Skin of body (tissue), 2 donors: ENCODE data around the gene XPO6. TPM values are rescaled to one million over a fixed set of nuclear protein-coding genes. Genes with fewer than 3 reads are reported as not detected.
"Not testable (repeated sequence)": the region's sequence is repeated elsewhere in the genome, so short reads cannot be mapped to it uniquely, and the experiment has no call there.

Experiments
- DNase-seq: peaks from one replicate; lab custom pipeline; 2025; lab: John Stamatoyannopoulos, UW
- total RNA-seq: library from RNA; depleted of rRNA; stranded (reverse); fragments of >200 nt; gene quantifications from one replicate; pipeline ENCODE4 v1.2.3, GENCODE V29; 2014

XPO6 gene, protein sequence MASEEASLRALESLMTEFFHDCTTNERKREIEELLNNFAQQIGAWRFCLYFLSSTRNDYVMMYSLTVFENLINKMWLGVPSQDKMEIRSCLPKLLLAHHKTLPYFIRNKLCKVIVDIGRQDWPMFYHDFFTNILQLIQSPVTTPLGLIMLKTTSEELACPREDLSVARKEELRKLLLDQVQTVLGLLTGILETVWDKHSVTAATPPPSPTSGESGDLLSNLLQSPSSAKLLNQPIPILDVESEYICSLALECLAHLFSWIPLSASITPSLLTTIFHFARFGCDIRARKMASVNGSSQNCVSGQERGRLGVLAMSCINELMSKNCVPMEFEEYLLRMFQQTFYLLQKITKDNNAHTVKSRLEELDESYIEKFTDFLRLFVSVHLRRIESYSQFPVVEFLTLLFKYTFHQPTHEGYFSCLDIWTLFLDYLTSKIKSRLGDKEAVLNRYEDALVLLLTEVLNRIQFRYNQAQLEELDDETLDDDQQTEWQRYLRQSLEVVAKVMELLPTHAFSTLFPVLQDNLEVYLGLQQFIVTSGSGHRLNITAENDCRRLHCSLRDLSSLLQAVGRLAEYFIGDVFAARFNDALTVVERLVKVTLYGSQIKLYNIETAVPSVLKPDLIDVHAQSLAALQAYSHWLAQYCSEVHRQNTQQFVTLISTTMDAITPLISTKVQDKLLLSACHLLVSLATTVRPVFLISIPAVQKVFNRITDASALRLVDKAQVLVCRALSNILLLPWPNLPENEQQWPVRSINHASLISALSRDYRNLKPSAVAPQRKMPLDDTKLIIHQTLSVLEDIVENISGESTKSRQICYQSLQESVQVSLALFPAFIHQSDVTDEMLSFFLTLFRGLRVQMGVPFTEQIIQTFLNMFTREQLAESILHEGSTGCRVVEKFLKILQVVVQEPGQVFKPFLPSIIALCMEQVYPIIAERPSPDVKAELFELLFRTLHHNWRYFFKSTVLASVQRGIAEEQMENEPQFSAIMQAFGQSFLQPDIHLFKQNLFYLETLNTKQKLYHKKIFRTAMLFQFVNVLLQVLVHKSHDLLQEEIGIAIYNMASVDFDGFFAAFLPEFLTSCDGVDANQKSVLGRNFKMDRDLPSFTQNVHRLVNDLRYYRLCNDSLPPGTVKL
- total RNA-seq: 67.0 TPM

DNA sequence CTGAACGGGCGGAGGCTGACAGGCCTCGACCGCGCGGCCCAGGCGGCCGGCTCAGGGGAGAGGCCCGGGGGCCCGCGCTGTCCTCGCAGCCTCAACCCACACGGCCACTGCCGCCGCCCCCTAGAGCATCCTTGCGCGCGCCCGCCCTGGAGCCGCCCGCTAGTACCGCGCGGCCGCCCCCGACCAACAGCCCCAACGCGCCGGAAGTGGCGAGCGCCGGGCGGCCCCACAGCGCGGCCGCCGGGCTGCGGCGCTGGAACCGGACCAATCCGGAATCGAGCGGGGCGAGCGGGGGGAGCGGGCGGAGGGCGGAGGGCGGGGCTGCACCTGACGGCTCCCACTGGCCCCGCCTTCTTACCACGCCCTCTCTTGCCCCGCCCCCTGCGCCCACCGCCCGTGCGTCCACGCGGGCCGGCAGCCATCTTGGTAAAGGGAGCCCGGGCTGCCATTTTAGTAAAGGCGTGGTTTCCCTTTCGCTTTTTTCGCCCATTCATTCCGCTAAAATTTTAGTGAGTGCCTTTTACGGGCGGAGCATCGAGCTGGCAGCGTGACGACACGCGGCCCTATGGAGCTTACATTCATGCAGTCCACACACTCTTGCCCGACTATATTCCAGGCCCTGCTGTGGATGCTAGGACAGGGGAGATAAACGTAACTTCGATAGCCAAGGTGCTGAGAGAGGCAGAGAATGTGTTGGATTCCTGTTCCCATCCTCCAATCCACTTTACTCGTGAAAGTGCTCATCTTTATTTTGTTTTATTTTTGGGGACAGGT lies at the start of gene XPO6:
TSS of gene XPO6 (minus strand) at position 208 of the 774 bp plus-strand sequence. CDS start 597 bp downstream, outside the sequence.
- DNase-seq: peak; percentile 94

- DNase-seq: no peak
These were observed 48.4 kb upstream of the XPO6 start for GRCh38 chr16:28260193-28260592.

DNA sequence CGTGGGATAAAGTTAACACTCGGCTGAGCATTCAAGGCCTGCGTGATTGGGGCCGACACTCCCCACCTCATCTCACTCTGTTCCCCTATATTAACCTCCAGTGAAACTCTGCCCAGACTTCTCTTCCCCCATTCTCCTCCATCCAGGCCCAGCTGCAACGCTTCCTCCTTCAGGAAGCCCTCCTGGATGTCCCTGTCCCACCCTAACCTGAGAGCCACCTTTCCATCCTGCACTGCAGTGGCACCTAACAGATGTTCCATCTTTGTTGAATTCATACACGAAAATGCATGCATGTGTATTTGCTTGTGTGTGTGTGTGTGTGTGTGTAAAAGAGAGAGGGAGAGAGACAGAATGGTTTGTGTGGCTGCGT lies 48.0 kb upstream of the XPO6 start:
- DNase-seq: no peak

DNA sequence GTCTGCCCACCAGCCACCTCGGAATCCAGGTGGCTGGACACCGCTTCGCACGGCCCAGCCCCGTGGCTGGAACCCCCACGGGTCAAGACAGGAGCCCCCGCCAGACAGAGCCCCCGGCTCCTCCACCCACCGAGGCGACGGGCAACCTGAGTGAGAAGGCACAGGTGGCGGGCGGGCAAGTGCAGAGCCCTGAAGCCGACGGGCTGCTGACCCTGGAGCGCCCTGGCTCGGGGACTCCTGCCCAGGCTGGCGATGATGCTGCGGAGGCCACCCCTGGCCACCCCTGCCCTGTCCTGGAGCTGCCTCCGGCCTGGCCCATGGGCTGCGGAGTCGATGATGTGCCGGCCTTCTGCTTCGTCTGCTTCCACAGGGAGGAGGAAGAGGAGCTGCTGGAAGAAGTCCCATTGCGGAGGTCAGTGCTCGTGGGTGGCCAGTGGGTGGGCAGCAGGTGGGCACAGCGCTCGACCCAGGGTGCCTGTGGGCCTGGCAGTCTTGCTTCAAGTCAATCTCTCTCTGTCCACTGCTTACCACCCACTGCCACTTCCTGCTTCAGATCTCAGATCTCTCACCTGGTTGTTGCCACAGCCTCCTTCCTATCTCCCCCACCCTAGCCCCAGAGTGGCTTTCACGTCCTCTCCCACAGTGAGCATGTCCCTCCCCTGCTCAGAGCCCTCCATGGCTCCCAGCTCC lies 47.5 kb upstream of the XPO6 start:
- DNase-seq: no peak

GRCh38 chr16:28258567-28258966 lies 46.8 kb upstream of the XPO6 start:
- no peak for DNase-seq

GRCh38 chr16:28257256-28257655 lies 45.5 kb upstream of the XPO6 start:
- no peak for DNase-seq

DNA sequence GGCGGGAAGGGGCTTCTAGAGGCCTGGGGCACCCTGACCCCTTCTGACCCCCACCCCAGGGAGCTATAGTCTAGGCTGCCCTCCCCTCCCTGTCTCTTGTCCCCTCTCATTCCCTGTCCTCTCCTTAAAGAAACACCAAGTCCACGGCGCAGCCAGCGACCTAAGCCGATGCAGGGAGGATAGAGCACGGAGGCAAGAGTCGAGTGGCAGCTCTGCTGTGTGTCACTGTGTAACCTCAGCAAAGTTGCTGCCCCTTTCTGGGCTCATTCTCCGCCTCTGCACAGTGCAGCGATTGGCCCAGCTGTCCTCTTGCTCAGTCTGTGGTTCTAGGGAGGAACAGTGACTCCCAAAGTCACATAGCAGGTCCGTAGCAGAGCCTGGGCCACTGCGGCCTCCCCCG lies 44.1 kb upstream of the XPO6 start:
- no peak for DNase-seq

- DNase-seq: no peak
These were observed 42.4 kb upstream of the XPO6 start for GRCh38 chr16:28254158-28254557.

DNA sequence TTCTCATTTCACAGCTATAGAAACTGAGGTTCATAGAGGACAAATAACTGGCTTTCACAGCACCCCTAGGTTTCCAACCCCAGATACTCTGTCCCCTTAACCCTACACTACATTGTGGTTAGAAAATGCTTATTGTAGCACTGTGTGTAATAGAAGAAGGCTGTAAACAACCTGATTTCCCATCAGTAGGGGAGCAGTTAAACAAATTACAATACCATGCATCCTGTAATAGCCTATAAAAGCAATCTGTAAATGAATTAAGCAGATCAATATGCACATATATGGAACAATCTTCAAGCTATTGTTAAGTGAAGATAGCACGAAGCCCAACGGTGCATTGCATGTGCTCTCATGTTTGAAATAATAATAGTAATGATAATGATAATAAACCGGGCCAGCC lies 39.2 kb upstream of the XPO6 start:
- DNase-seq: no peak

- DNase-seq: not testable (repeated sequence)
These were observed 37.7 kb upstream of the XPO6 start for GRCh38 chr16:28249483-28249882.

DNA sequence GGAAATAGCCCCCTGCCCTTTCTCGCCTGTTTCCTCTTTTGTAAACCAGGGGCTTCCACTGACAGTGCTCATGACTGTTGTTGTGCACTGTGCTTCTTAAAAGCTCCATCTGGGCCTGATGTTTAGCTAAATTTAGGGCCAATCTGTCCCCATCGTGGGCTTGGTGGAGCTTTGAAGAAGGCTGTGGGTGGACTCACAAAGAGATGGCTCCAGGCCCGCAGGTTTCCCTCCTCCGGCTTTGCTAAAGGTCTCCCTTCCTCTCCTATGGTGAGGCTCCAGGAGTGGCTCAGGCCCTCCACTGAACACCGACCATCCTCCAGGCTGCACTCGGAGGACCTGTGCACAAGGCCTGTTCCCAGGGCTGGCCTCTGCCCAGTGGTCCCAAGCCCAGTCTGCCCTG lies 30.2 kb upstream of the XPO6 start:
- no peak for DNase-seq

DNA sequence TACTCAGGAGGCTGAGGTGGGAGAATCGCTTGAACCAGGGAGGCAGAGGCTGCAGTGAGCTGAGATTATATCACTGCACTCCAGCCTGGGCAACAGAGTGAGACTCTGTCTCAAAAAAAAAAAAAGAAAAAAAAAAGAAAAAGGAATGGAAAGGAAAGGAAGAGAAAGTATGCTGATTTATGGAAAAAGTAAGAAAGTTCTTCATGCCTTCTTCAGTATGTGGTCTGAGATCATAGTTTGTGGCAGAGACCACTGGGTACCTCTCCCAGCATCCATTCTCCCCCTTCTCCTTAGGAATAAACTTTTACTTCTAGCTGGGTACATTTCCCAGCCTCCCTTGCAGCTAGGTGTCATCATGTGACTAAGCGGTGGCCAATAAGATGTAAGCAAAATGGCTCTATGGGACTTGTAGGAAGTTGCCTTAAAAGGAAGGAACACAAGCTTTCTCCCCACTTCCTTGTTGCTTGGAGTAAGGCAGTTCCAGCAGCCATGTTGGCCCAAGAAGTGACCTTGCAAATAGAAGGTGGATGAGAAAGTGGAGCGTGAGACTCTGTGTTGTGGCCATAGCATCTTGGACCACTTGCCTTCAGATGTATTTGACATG lies 26.1 kb upstream of the XPO6 start:
- DNase-seq: no peak

GRCh38 chr16:28231763-28232162 lies 20.0 kb upstream of the XPO6 start:
- DNase-seq: no peak

- DNase-seq: not testable (repeated sequence)
These were observed 12.1 kb upstream of the XPO6 start for GRCh38 chr16:28223909-28224308.

DNA sequence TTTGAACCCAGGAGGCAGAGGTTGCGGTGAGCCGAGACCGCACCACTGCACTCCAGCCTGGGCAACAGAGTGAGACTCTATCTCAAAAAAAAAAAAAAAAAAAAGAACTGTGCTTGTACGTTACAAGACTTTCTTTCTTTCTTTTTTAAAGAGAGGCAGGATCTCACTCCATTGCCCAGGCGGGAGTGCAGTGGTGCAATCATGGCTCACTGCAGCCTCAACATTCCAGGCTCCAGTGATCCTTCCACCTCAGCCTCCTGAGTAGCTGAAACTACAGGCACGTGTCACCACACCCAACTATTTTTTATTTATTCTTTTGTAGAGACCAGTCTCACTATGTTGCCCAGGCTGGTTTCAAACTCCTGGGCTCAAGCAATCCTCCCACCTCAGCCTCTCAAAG lies 8.0 kb upstream of the XPO6 start:
- not testable (repeated sequence) for DNase-seq

- DNase-seq: no peak
These were observed 7.5 kb upstream of the XPO6 start for GRCh38 chr16:28219282-28219681.

- no peak for DNase-seq
These were observed 6.3 kb upstream of the XPO6 start for GRCh38 chr16:28218109-28218508.

- no peak for DNase-seq
These were observed 5.6 kb upstream of the XPO6 start for GRCh38 chr16:28217326-28217725.

DNA sequence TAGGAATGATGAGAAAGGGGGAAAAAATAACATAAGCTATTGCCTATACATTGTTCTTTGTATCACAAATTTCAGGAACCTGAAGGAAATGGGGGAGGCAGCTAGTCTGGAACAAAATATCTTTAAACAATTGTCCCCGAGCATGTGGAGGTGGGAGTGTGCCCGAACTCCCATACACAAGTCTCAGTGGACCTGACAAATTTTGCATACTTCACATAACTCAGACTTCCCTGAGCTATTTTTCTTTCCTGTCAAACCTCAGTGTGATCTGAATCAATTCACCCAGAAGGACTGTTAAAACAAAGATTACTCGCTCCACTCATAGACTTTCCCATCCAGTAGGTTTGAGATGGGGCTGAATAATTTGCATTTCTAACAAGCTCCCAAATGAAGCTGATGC lies 1.6 kb upstream of the XPO6 start:
- DNase-seq: no peak

- no peak for DNase-seq
These were observed 738 bp upstream of the XPO6 start for GRCh38 chr16:28212532-28212873.
